ENCODE measurements around the gene IFT57.

Gene IFT57

DNA sequence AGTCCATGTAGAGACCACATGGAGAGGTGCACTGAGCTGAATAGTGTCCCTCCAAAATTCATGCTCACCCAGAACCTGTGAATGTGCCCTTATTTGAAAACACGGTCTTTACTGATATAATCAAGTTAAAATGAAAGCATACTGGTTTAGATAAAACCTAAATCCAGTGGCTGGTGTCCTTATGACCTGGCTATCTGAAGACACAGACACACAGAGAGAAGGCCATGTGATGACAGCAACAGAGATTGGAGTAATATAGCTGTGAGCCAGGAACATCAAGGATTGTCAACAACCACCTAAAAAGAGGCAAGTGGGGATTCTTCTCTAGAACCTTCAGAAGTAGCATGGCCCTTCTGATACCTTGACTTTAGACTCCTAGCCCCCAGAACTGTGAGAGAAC, 76.6 kb downstream of the IFT57 start:
- no peak overlapping the region for H3K4me3 ChIP-seq (ENCODE audit: low read depth, low read length)
- TF ChIP-seq, protein P1, sequence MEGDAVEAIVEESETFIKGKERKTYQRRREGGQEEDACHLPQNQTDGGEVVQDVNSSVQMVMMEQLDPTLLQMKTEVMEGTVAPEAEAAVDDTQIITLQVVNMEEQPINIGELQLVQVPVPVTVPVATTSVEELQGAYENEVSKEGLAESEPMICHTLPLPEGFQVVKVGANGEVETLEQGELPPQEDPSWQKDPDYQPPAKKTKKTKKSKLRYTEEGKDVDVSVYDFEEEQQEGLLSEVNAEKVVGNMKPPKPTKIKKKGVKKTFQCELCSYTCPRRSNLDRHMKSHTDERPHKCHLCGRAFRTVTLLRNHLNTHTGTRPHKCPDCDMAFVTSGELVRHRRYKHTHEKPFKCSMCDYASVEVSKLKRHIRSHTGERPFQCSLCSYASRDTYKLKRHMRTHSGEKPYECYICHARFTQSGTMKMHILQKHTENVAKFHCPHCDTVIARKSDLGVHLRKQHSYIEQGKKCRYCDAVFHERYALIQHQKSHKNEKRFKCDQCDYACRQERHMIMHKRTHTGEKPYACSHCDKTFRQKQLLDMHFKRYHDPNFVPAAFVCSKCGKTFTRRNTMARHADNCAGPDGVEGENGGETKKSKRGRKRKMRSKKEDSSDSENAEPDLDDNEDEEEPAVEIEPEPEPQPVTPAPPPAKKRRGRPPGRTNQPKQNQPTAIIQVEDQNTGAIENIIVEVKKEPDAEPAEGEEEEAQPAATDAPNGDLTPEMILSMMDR (conservative IDR thresholded peaks at IDR 0.05; ENCODE audit: low read depth, low read length), result no peak
- no peak for DNase-seq (ENCODE audit: low read depth)

DNA sequence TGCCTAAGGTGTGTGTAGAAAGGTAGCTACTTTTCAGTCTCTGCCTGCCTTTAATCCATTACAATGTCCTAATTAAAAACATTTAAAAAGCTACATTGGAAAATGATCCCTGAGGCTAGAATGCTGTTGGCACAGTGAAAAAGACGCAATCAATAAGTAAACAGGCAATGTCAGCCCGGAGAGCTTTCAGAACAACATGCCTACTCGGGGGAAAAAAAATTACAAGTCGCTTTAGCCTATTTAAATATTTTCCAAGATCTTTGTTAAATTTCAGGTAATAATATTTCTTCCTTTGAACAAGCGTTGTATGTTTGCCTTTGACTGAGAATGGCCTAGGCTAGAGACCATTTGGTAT, 84.8 kb downstream of the IFT57 start:
- no peak overlapping the region for H3K4me3 ChIP-seq (ENCODE audit: low read depth, low read length)
- no peak for DNase-seq (ENCODE audit: low read depth)
- TF ChIP-seq, protein P1 (conservative IDR thresholded peaks at IDR 0.05; ENCODE audit: low read depth, low read length), result no peak

DNA sequence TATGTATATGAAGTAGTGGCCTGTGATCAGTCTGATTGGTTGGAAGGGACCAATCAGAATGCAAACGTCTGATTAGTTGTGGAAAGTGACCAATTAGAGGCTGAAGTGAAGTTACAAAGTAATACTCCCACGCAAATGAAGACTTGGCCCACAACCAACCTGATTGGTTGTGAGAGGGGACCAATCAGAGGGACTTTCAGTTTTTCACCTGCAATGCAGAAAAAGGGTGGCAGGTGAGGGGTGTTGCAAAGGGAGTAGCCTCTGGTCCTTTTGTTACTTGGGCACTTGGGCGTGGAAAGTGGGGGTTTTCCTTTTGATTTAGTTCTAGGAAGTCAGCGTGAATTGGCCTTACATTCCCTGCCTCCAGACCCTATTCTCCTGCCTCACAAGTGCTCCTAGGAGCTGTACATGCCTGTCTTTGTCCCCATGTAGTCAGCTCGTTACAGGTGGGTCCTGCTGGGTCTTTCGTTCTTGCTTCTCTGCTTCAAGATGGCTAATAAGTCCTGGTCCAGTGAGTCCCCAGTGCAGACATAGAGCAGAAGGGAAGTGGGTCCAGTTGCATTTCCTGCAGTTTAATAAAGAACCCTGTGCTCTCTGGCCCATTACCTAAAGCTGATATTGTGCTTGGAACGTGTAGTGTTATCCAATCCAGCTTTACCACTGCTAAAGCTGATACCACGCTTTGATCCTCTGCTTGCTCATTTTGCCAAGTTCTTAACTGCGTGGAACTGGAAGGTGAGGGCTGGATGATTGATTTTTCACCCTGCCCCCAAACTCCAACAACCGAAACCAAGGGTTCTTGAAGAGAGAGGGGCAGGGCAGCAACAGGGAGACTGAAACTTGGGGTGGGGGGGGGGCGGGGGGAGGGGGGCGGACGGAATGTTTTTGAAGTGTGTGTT, 85.4 kb downstream of the IFT57 start:
- TF ChIP-seq, protein P1 (conservative IDR thresholded peaks at IDR 0.05; ENCODE audit: low read depth, low read length), result no peak

DNA sequence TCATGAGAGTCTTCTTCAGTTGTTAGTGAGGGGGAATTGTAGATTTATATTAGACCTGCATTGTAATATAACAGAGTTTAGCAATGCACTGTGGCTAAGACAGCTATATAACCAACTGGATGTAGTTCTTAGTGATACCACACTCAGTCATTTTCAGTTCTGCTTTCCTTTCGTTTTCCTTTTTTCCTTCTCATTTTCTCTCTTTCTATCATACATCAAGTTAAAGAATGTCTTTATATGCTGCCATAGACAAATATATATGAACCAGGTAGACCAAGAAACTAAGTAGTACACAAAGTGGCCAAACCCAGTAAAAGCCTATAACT, 87.7 kb downstream of the IFT57 start:
- no peak overlapping the region for H3K4me3 ChIP-seq (ENCODE audit: low read depth, low read length)
- TF ChIP-seq, protein P1 (conservative IDR thresholded peaks at IDR 0.05; ENCODE audit: low read depth, low read length), result no peak
- no peak for DNase-seq (ENCODE audit: low read depth)

More for the DNA sequence above, 85.4 kb downstream of the IFT57 start:
- H3K4me3 ChIP-seq (ENCODE audit: low read depth, low read length), result no peak overlapping the region
- DNase-seq (ENCODE audit: low read depth), result no peak

GRCh38 chr3:108133858-108134554, 88.2 kb downstream of the IFT57 start:
- TF ChIP-seq, protein P1 (conservative IDR thresholded peaks at IDR 0.05; ENCODE audit: low read depth, low read length), result no peak
- no peak overlapping the region for H3K4me3 ChIP-seq (ENCODE audit: low read depth, low read length)
- no peak for DNase-seq (ENCODE audit: low read depth)

GRCh38 chr3:108133048-108133369, 89.2 kb downstream of the IFT57 start:
- peak overlapping the region; percentile 22 for H3K4me3 ChIP-seq (ENCODE audit: low read depth, low read length)
- TF ChIP-seq, protein P1 (conservative IDR thresholded peaks at IDR 0.05; ENCODE audit: low read depth, low read length), result no peak
- DNase-seq (ENCODE audit: low read depth), result no peak
